NCI-H748 treated with DMSO at 0.1 percent for 48 hours (cell line): ENCODE results near the gene HNRNPD.
"Not testable (repeated sequence)": the region's sequence is repeated elsewhere in the genome, so short reads cannot be mapped to it uniquely, and the experiment has no call there.

ENCODE experiments used
- DNase-seq: peaks from one replicate; lab custom pipeline; 2025; lab: John Stamatoyannopoulos, UW

Gene HNRNPD

GRCh38 chr4:82372517-82373485 lies 990 bp downstream of the HNRNPD start:
- DNase-seq: peak; percentile 56

GRCh38 chr4:82371497-82371896 lies 2.3 kb downstream of the HNRNPD start:
- DNase-seq: no peak

DNA sequence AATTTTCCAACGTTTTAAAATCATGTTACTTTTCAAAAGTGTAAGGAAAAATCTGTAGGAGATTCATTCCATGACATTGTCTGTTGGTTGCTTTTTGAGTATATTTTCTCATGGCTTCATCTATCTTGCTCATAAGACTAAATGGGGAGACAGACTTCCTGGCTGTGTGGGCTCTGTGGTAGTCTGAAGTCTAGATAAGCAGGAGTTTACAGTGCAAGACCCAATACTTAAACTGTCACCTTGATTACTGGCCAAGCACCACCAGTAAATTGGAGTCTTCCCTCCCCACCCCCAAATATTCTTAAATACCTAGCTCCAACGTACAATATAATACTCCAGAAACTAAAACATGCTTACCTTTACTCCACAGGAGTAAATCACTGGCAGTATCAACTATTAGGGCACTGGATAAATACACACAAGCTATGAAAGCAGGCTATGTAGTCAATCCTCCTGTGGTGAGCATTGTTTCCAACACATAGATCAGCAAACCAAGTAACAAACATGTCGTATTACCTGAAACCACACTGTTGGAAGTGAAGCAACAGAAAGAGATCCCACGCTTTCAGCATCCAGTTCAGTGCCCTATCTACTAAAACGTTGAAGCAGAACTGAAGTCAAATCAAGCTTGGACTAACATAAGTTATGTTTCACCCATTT lies 6.2 kb downstream of the HNRNPD start:
- DNase-seq: no peak

DNA sequence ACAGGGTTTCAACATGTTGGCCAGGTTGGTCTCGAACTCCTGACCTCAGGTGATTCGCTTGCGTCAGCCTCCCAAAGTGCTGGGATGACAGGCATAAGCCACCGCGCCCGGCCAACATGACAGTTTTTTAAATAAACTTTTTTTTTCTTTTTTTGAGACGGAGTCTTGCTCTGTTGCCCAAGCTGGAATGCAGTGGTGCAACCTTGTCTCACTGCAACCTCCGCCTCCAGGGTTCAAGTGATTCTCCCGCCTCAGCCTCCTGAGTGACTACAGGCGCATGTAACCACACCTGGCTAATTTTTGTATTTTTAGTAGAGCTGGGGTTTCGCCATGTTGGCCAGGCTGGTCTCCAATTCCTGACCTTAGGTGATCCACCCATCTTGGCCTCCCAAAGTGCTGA lies 7.4 kb downstream of the HNRNPD start:
- DNase-seq: not testable (repeated sequence)

DNA sequence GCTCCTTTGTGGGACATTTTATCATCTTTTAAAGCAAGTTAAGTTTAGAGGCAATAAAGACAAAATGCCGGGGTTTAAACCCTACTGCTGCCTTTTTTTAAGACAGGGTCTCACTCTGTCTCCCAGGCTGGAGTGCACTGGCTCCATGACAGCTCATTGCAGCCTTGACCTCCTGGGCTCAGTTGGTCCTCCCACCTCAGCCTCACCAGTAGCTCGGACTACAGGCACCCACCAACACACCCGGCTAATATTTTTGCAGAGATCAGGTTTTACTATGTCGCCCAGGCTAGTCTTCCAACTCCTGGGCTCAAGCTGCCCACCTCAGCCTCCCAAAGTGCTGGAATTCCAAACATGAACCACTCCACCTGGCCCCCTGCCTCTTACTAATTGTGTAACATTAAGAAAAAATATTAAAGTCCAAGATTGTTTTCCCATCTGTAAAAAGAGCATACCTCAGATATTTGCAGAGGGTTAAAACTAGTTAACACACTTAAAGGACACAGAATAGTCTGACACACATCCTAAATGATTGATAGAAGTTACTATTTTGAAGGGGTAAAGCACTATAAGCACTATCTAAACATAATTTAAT lies 9.8 kb downstream of the HNRNPD start:
- DNase-seq: no peak

DNA sequence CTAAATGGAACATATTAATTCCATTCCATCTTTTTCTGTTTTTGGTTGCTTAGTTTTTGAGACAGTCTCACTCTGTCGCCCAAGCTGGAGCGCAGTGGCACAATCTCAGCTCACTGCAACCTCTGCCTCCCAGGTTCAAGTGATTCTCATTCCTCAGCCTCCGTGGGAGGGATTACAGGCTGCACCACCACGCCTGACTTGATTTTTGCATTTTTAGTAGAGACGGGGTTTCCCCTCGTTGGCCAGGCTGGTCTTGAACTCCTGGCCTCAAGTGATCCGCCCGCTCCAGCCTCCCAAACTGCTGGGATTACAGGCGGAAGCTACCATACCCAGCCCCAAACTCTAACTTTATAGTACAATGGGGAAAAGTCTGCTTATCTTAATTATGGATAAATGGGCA lies 11.2 kb downstream of the HNRNPD start:
- no peak for DNase-seq

DNA sequence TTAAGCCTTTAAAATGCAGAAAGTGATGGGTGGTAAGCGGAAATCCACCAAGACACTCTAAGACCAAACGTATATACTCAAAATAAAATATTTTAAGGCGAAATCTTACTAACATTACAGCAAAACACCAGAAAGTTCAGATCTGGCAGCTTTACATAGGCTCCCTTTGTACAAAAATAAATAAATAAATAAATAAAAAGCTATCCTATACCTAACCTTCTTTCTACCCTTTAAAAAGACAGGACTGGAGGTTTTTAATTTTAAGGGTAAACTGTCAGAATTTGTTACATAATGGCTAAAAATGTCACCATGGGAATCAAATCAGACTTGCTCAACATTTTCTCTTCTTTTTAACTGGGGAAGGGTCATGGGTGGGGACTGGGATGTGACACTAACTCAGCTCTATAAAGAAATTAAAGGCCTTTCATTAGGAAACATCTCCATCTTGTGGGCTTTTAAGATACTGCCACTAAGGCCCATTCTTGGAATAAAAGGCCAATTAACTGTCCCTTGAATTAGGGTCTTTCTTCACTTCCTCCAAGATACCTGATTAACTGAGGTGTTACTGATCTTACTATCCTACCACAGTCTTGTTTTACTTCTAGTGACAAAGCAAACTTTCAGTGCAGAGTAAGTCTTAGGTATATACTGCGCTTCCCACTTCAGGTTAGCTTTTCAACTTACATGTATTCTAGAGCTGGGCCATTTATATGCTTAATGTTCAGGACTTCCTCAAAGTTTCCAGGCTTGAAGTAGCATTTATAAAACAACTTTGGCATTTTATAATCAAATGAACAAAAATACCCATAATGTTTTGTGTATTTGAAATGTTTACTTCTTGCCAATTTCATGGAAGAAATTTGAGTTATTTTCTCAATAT lies 13.3 kb downstream of the HNRNPD start:
- DNase-seq: peak; percentile 14

GRCh38 chr4:82358847-82359246 lies 14.9 kb downstream of the HNRNPD start:
- no peak for DNase-seq

- DNase-seq: no peak
Observed at GRCh38 chr4:82357640-82358039, 16.2 kb downstream of the HNRNPD start.

DNA sequence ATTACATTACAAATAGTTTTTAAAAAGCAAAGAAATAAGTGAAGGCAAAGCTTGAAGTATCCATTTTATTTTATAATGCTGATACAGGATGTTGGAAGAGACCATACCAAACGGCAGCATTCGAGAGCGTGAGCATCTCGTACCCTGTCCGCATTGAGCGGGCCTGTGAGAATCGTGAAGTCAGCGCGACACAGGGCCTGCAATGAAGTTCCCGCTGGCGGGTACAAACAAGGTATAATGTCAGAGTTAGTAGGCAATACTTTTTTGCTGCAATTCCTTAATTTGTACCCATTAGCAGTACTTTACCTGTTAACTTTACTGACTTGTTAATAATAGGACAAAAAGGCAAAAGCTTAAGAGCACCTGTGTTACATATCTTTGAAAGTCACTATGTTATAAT lies 19.0 kb downstream of the HNRNPD start:
- no peak for DNase-seq

DNA sequence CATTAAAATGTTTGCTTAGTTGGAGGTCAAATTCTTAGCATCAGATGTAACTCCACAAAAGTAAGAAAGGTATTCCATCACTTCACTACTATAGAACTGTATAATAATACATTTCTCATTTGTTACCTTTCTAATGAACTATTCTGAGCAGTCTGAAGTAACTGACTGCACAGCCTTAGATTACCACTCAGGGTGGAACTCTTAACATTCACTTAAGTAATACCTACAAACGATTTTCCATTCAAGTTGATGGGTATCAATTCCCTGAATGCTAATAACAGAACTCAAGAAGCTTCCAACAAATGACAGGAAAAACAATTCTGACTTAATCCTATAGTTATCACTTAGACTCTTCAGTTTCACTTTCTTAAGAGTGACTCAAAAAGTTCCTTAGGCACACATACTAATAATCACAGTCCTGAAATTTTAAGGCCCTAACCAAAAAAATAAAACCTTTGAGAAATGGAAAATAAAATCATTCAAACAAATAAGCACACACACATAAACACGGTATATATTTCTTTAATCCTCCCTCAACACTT lies 20.9 kb downstream of the HNRNPD start:
- no peak for DNase-seq

DNA sequence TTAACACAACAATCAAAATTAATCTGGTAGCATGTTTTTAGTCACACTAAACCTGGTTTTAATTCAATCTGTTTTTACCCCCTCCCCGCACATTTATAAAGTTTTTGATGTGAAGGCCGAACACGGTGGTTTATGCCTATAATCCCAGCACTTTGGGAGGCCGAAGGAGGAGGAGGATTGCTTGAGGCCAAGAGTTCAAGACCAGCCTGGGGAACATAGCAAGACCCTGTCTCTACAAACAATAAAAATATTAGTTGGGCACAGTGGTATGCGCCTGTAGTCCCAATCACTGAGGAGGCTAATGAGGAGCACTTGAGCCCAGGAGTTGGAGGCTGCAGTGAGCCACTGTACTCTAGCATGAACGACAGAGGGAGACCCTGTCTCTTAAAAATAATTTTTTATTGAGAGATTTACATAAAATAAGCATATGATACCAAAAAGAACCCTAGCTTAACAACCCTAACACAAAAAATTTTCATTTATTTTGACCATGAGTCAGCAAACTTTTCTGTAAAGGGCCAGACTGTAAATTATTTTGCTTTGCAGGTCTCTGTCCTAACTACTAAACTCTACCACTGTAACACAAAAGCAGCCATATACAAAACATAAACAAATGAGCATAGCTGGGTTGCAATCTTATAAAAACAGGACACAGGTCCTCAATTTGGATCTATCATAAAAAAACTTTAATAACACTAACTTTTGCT lies 21.5 kb downstream of the HNRNPD start:
- DNase-seq: no peak

- no peak for DNase-seq
Observed at GRCh38 chr4:82346126-82346525, 27.7 kb downstream of the HNRNPD start.

DNA sequence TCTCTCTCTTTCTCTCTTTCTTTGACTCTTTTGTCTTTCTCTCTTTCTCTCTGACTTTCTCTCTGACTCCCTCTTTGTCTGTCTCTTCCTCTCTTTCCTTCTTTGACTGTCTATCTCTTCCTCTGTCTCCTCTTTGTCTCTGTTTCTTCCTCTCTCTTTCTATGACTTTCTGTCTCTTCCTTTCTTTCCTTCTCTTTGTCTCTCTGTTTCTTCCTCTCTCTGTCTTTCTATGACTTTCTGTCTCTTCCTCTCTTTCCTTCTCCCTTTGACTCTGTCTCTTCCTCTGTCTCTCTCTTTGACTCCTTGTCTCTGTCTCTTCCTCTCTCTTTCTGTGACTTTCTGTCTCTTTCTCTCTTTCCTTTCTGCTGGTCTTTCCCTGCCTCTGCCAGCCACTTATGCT lies 38.7 kb downstream of the HNRNPD start:
- DNase-seq: no peak

GRCh38 chr4:82333641-82334040 lies 40.1 kb downstream of the HNRNPD start:
- not testable (repeated sequence) for DNase-seq

DNA sequence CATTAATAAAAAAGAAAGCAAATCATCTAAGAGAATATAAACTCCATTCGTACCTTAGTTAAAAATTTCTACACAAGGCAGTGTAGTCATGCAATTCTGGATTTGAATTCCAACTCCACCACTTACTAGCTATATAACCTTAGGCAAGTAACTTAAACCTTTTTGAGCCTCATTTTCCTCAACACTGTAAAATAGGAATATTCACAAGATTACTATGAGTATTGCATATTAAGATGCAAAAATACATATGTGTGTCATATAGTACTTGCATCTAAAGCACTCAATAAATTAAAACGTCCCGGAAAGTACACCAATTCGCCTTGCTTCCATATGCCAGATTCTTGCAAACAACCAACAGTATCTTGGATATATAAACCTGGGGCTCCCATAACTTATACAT lies 42.0 kb downstream of the HNRNPD start:
- no peak for DNase-seq

GRCh38 chr4:82320351-82320750 lies 53.4 kb downstream of the HNRNPD start:
- no peak for DNase-seq

GRCh38 chr4:82303063-82303462 lies 70.7 kb downstream of the HNRNPD start:
- not testable (repeated sequence) for DNase-seq
